ENCODE data around the gene PPP1R3D.

PPP1R3D gene

GRCh38 chr20:59938696-59939051 is 1.4 kb downstream of the PPP1R3D start:
- Mint-ChIP-seq H3K36me3 (ENCODE audit: low read depth) (peaks cover 11% of the 10 kb centered on the region), H3K27ac (no peak overlapping the region), H3K27me3 (no peaks in the 10 kb centered on the region), H3K4me1 (peaks cover 32% of the 10 kb centered on the region), H3K4me3 (peak overlapping the region; percentile 78), H3K9me3 (no peaks in the 10 kb centered on the region)
- no peak for ATAC-seq
- DNase-seq, result no peak

GRCh38 chr20:59938221-59938620 is 1.9 kb downstream of the PPP1R3D start:
- no peak overlapping the region for H3K27ac Mint-ChIP-seq

GRCh38 chr20:59937150-59937549 is 3.0 kb downstream of the PPP1R3D start:
- Mint-ChIP-seq H3K4me1 (peaks cover 32% of the 10 kb centered on the region), H3K27ac (no peak overlapping the region), H3K27me3 (no peaks in the 10 kb centered on the region), H3K4me3 (no peak overlapping the region), H3K9me3 (no peaks in the 10 kb centered on the region), H3K36me3 (ENCODE audit: low read depth) (peaks cover 8% of the 10 kb centered on the region)
- DNase-seq (no peak), ATAC-seq (no peak)

More at GRCh38 chr20:59938221-59938620, 1.9 kb downstream of the PPP1R3D start:
- H3K9me3 Mint-ChIP-seq, result no peaks in the 10 kb centered on the region
- peaks cover 32% of the 10 kb centered on the region for H3K4me1 Mint-ChIP-seq
- no peak for ATAC-seq
- DNase-seq, result no peak
- H3K4me3 Mint-ChIP-seq, result peak overlapping the region; percentile 78
- no peaks in the 10 kb centered on the region for H3K27me3 Mint-ChIP-seq
- peaks cover 11% of the 10 kb centered on the region for H3K36me3 Mint-ChIP-seq (ENCODE audit: low read depth)

GRCh38 chr20:59936409-59936808 is 3.7 kb downstream of the PPP1R3D start:
- Mint-ChIP-seq H3K27ac (no peak overlapping the region), H3K9me3 (no peaks in the 10 kb centered on the region), H3K27me3 (peaks cover 2% of the 10 kb centered on the region), H3K36me3 (ENCODE audit: low read depth) (peaks cover 9% of the 10 kb centered on the region), H3K4me3 (no peak overlapping the region), H3K4me1 (peaks cover 34% of the 10 kb centered on the region)
- no peak for DNase-seq
- ATAC-seq, result no peak

GRCh38 chr20:59935457-59936185 is 4.5 kb downstream of the PPP1R3D start:
- Mint-ChIP-seq H3K36me3 (ENCODE audit: low read depth) (peaks cover 9% of the 10 kb centered on the region), H3K4me3 (no peak overlapping the region), H3K27me3 (peaks cover 2% of the 10 kb centered on the region), H3K9me3 (no peaks in the 10 kb centered on the region), H3K27ac (no peak overlapping the region), H3K4me1 (peaks cover 28% of the 10 kb centered on the region)
- DNase-seq (no peak), ATAC-seq (no peak)

GRCh38 chr20:59933849-59934585 is 6.1 kb downstream of the PPP1R3D start:
- Mint-ChIP-seq H3K27ac (no peak overlapping the region), H3K27me3 (peaks cover 2% of the 10 kb centered on the region), H3K9me3 (no peaks in the 10 kb centered on the region), H3K4me1 (peaks cover 28% of the 10 kb centered on the region), H3K4me3 (peak overlapping the region; percentile 68), H3K36me3 (ENCODE audit: low read depth) (peaks cover 9% of the 10 kb centered on the region)
- DNase-seq (peak; percentile 84), ATAC-seq (peak; percentile 84)

- H3K4me1 Mint-ChIP-seq, result peaks cover 23% of the 10 kb centered on the region
- peaks cover 4% of the 10 kb centered on the region for H3K36me3 Mint-ChIP-seq (ENCODE audit: low read depth)
- peak; percentile 60 for DNase-seq
- peaks cover 2% of the 10 kb centered on the region for H3K27me3 Mint-ChIP-seq
- H3K27ac Mint-ChIP-seq, result no peak within 1 kb of the TSS
- ATAC-seq, result peak; percentile 65
- peak within 1 kb of the TSS; percentile 68 for H3K4me3 Mint-ChIP-seq
- H3K9me3 Mint-ChIP-seq, result no peaks in the 10 kb centered on the region
These were observed 6.7 kb downstream of the PPP1R3D start, which contains the start of gene SYCP2 for GRCh38 chr20:59933296-59933848. TSS of gene SYCP2 (minus strand) at chr20:59933637. CDS start at chr20:59922413, 11,224 bp downstream.

GRCh38 chr20:59932616-59933295 is 7.3 kb downstream of the PPP1R3D start:
- no peak for DNase-seq
- Mint-ChIP-seq H3K4me1 (peaks cover 17% of the 10 kb centered on the region), H3K4me3 (no peak overlapping the region), H3K27me3 (peaks cover 2% of the 10 kb centered on the region), H3K36me3 (ENCODE audit: low read depth) (peaks cover 2% of the 10 kb centered on the region), H3K9me3 (no peaks in the 10 kb centered on the region), H3K27ac (no peak overlapping the region)
- no peak for ATAC-seq

GRCh38 chr20:59931511-59932312 is 8.4 kb downstream of the PPP1R3D start:
- Mint-ChIP-seq H3K27ac (peak overlapping the region; percentile 64), H3K4me1 (peaks cover 11% of the 10 kb centered on the region), H3K9me3 (no peaks in the 10 kb centered on the region), H3K36me3 (ENCODE audit: low read depth) (peaks cover 2% of the 10 kb centered on the region), H3K4me3 (peak overlapping the region; percentile 48), H3K27me3 (peaks cover 2% of the 10 kb centered on the region)
- DNase-seq (no peak), ATAC-seq (no peak)

GRCh38 chr20:59925899-59926298 is 14.2 kb downstream of the PPP1R3D start:
- H3K4me3 Mint-ChIP-seq, result no peak overlapping the region
- no peaks in the 10 kb centered on the region for H3K4me1 Mint-ChIP-seq
- H3K27me3 Mint-ChIP-seq, result peaks cover 1% of the 10 kb centered on the region
- DNase-seq, result no peak
- ATAC-seq, result no peak
- H3K9me3 Mint-ChIP-seq, result no peaks in the 10 kb centered on the region
- H3K36me3 Mint-ChIP-seq (ENCODE audit: low read depth), result no peaks in the 10 kb centered on the region
- H3K27ac Mint-ChIP-seq, result no peak overlapping the region

GRCh38 chr20:59925359-59925758 is 14.7 kb downstream of the PPP1R3D start:
- DNase-seq, result no peak
- H3K27me3 Mint-ChIP-seq, result peaks cover 1% of the 10 kb centered on the region
- no peaks in the 10 kb centered on the region for H3K36me3 Mint-ChIP-seq (ENCODE audit: low read depth)
- H3K9me3 Mint-ChIP-seq, result no peaks in the 10 kb centered on the region
- no peak for ATAC-seq
- H3K27ac Mint-ChIP-seq, result no peak overlapping the region
- no peaks in the 10 kb centered on the region for H3K4me1 Mint-ChIP-seq
- H3K4me3 Mint-ChIP-seq, result no peak overlapping the region

GRCh38 chr20:59923514-59923913 is 16.6 kb downstream of the PPP1R3D start:
- H3K4me1 Mint-ChIP-seq, result no peaks in the 10 kb centered on the region
- ATAC-seq, result peak; percentile 20
- DNase-seq, result no peak
- peaks cover 1% of the 10 kb centered on the region for H3K27me3 Mint-ChIP-seq
- no peak overlapping the region for H3K27ac Mint-ChIP-seq
- H3K9me3 Mint-ChIP-seq, result no peaks in the 10 kb centered on the region
- H3K4me3 Mint-ChIP-seq, result no peak overlapping the region
- no peaks in the 10 kb centered on the region for H3K36me3 Mint-ChIP-seq (ENCODE audit: low read depth)

- Mint-ChIP-seq H3K9me3 (no peaks in the 10 kb centered on the region), H3K4me3 (no peak overlapping the region), H3K36me3 (ENCODE audit: low read depth) (no peaks in the 10 kb centered on the region), H3K27ac (no peak overlapping the region), H3K4me1 (no peaks in the 10 kb centered on the region), H3K27me3 (peaks cover 1% of the 10 kb centered on the region)
- DNase-seq (no peak), ATAC-seq (no peak)
These were observed 19.2 kb downstream of the PPP1R3D start for GRCh38 chr20:59920944-59921343.

GRCh38 chr20:59912609-59913008 is 27.5 kb downstream of the PPP1R3D start:
- Mint-ChIP-seq H3K9me3 (peaks cover 6% of the 10 kb centered on the region), H3K4me1 (peaks cover 2% of the 10 kb centered on the region), H3K4me3 (no peak overlapping the region), H3K27me3 (no peaks in the 10 kb centered on the region), H3K36me3 (ENCODE audit: low read depth) (no peaks in the 10 kb centered on the region), H3K27ac (no peak overlapping the region)
- no peak for ATAC-seq
- DNase-seq, result no peak

All from activated naive CD8-positive, alpha-beta T cell treated with anti-CD3 and anti-CD28 coated beads, Interleukin-2, amount 50 U/mL, for 24 hours (primary cell).